Ectodermal cell (in vitro differentiated cells): ENCODE results near the gene DNAJC16.
"Not testable (repeated sequence)": the region's sequence is repeated elsewhere in the genome, so short reads cannot be mapped to it uniquely, and the experiment has no call there.

Experiments
- H3K27ac ChIP-seq: 2 replicates; pipeline ENCODE4 v1.7.0; 2013; ENCODE audit warnings: mild to moderate bottlenecking, low read depth, low read length; ENCODE audit not compliant: insufficient read depth, poor library complexity, severe bottlenecking
- H3K27me3 ChIP-seq: 2 replicates; pipeline ENCODE4 v1.7.0; 2013; ENCODE audit warnings: mild to moderate bottlenecking, low read length; ENCODE audit not compliant: insufficient read depth, control insufficient read depth, poor library complexity, severe bottlenecking
- H3K36me3 ChIP-seq: one replicate; pipeline ENCODE4 v1.7.0; 2013; ENCODE audit warnings: low read length; ENCODE audit not compliant: control insufficient read depth, insufficient read depth
- H3K4me1 ChIP-seq: one replicate; pipeline ENCODE4 v1.7.0; 2013; ENCODE audit warnings: low read length; ENCODE audit not compliant: control insufficient read depth, insufficient read depth
- H3K4me3 ChIP-seq: 2 replicates; pipeline ENCODE4 v1.7.0; 2013; ENCODE audit warnings: low read depth, low read length, control low read depth; ENCODE audit not compliant: insufficient read depth
- H3K9me3 ChIP-seq: 2 replicates; pipeline ENCODE4 v1.7.0; 2013; ENCODE audit warnings: mild to moderate bottlenecking, low read length, moderate library complexity; ENCODE audit not compliant: control insufficient read depth
- WGBS, 2 experiments: methylation state at CpG; one replicate each; pipeline ENCODE4 v1.1.7; 2013; ENCODE audit warnings: missing lambda C conversion rate in 2 of 2; 5-methylcytosine and 5-hydroxymethylcytosine counted together

DNAJC16 gene

GRCh38 chr1:15579683-15580047 is 53.0 kb downstream of the DNAJC16 start:
- Histone ChIP-seq H3K27ac (no peak overlapping the region), H3K4me3 (no peak overlapping the region), H3K27me3 (peaks cover 11% of the 10 kb centered on the region), H3K9me3 (no peaks in the 10 kb centered on the region), H3K4me1 (peaks cover 14% of the 10 kb centered on the region), H3K36me3 (no peaks in the 10 kb centered on the region)

- WGBS, 2 experiments = 91 to 94% methylated on average over 18 of the region's 18 CpGs
- Histone ChIP-seq H3K4me1 (peaks cover 14% of the 10 kb centered on the region), H3K27me3 (peaks cover 17% of the 10 kb centered on the region), H3K27ac (no peak overlapping the region), H3K9me3 (no peaks in the 10 kb centered on the region), H3K4me3 (no peak overlapping the region), H3K36me3 (no peaks in the 10 kb centered on the region)
These were observed 56.5 kb downstream of the DNAJC16 start for GRCh38 chr1:15583016-15583706.

- 4 to 5% methylated on average over 68 of the region's 68 CpGs for WGBS, 2 experiments
- H3K4me1 ChIP-seq = peaks cover under 1% of the 10 kb centered on the region
- peaks cover 17% of the 10 kb centered on the region for H3K27me3 ChIP-seq
These were observed 58.1 kb downstream of the DNAJC16 start, which contains the start of gene AGMAT for GRCh38 chr1:15584489-15585363. AGMAT (minus strand) TSS chr1:15585051; CDS start chr1:15584967, 84 bp downstream.

GRCh38 chr1:15592285-15592684 is 65.6 kb downstream of the DNAJC16 start:
- WGBS, 2 experiments = 88 to 95% methylated on average over 5 of the region's 5 CpGs

More at GRCh38 chr1:15584489-15585363, 58.1 kb downstream of the DNAJC16 start, which contains the start of gene AGMAT:
- Histone ChIP-seq H3K9me3 (no peaks in the 10 kb centered on the region), H3K36me3 (no peaks in the 10 kb centered on the region), H3K4me3 (peak within 1 kb of the TSS; percentile 48), H3K27ac (no peak within 1 kb of the TSS)

GRCh38 chr1:15595809-15596617 is 69.4 kb downstream of the DNAJC16 start:
- Histone ChIP-seq H3K27me3 (no peaks in the 10 kb centered on the region), H3K36me3 (no peaks in the 10 kb centered on the region), H3K9me3 (no peaks in the 10 kb centered on the region), H3K4me1 (no peaks in the 10 kb centered on the region), H3K27ac (no peak overlapping the region), H3K4me3 (no peak overlapping the region)
- 87 to 88% methylated on average over 5 of the region's 5 CpGs for WGBS, 2 experiments

More at GRCh38 chr1:15592285-15592684, 65.6 kb downstream of the DNAJC16 start:
- no peaks in the 10 kb centered on the region for H3K4me1 ChIP-seq
- no peaks in the 10 kb centered on the region for H3K36me3 ChIP-seq
- H3K27ac ChIP-seq = no peak overlapping the region
- no peaks in the 10 kb centered on the region for H3K27me3 ChIP-seq
- no peak overlapping the region for H3K4me3 ChIP-seq
- H3K9me3 ChIP-seq = no peaks in the 10 kb centered on the region

GRCh38 chr1:15598436-15598835 is 71.8 kb downstream of the DNAJC16 start:
- Histone ChIP-seq H3K27me3 (no peaks in the 10 kb centered on the region), H3K27ac (no peak overlapping the region), H3K36me3 (no peaks in the 10 kb centered on the region), H3K4me3 (no peak overlapping the region), H3K4me1 (no peaks in the 10 kb centered on the region), H3K9me3 (no peaks in the 10 kb centered on the region)
- 93 to 96% methylated on average over 2 of the region's 2 CpGs for WGBS, 2 experiments

- 40 to 44% methylated on average over 56 of the region's 56 CpGs for WGBS, 2 experiments
- no peak overlapping the region for H3K27ac ChIP-seq
- no peaks in the 10 kb centered on the region for H3K4me1 ChIP-seq
- no peaks in the 10 kb centered on the region for H3K36me3 ChIP-seq
- peak overlapping the region; percentile 46 for H3K4me3 ChIP-seq
- H3K9me3 ChIP-seq = no peaks in the 10 kb centered on the region
- H3K27me3 ChIP-seq = no peaks in the 10 kb centered on the region
These were observed 76.7 kb downstream of the DNAJC16 start for GRCh38 chr1:15603050-15603965.

- not testable (repeated sequence) for H3K27ac ChIP-seq, H3K4me3 ChIP-seq, H3K4me1 ChIP-seq, H3K9me3 ChIP-seq, H3K36me3 ChIP-seq, H3K27me3 ChIP-seq
- 93 to 94% methylated on average over 13 of the region's 13 CpGs for WGBS, 2 experiments
These were observed 77.3 kb downstream of the DNAJC16 start for GRCh38 chr1:15603966-15604282.

GRCh38 chr1:15604400-15604799 is 77.8 kb downstream of the DNAJC16 start:
- H3K27ac ChIP-seq, H3K27me3 ChIP-seq, H3K36me3 ChIP-seq, H3K4me1 ChIP-seq, H3K9me3 ChIP-seq, H3K4me3 ChIP-seq: not testable (repeated sequence)
- WGBS, 2 experiments = 94 to 97% methylated on average over 21 of the region's 21 CpGs
